Measurements from ENCODE around the gene GALNT9.

DNA sequence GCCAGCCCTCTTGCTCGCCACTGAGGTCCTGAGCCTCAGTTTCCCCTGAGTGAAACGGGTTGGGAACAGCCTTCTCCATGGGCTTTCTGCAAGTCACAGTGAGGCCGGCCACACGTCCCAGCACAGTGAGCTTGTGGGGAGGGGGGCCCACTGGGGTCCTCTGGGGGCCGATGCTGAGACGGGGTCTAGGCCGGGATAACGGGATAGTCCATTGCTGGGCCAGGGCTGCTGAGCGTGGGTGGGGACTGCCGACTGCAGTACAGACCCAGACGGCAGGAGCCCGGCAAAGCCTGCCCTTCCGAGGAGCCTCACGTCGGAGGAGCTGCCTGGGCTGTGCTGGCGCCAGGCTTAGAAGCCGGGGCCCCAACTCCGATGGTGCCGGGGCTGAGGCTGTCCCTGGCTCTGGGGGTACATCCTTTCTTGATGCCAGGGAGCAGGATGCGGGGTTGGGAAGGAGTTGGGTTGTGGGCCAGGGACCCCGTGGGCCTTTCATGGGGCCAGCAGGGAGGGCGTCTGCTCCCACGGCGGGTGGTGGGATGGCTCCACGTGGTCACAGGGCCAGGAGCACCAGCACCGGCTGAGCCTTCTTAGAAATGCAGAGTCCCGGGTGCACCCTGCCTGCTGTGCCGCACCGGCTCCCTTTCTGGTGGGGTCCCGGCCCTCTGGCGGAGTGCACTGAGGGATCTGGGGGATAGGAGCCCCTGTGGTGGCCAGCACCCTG is 160.9 kb downstream of the GALNT9 start:
- TF ChIP-seq POLR2AphosphoS5 (IDR thresholded peaks at IDR 0.05; ENCODE audit: low read depth, low read length) (no peak), EZH2phosphoT487 (IDR thresholded peaks at IDR 0.05; ENCODE audit: borderline replicate concordance) (no peak), ZNF274 (IDR thresholded peaks at IDR 0.05; ENCODE audit: low read depth, low read length) (no peak), RAD21 (IDR thresholded peaks at IDR 0.05; ENCODE audit: low read depth) (no peak), EGR1 (IDR thresholded peaks at IDR 0.05; ENCODE audit: low read depth) (no peak), POLR2A (IDR thresholded peaks at IDR 0.05; ENCODE audit: borderline replicate concordance, extremely low read depth, insufficient read depth, insufficient read length) (no peak), TCF7L2 (IDR thresholded peaks at IDR 0.05; ENCODE audit: borderline replicate concordance, extremely low read depth, insufficient read depth, insufficient read length) (no peak), JUND (IDR thresholded peaks at IDR 0.05) (no peak)
- TF ChIP-seq, protein P1, sequence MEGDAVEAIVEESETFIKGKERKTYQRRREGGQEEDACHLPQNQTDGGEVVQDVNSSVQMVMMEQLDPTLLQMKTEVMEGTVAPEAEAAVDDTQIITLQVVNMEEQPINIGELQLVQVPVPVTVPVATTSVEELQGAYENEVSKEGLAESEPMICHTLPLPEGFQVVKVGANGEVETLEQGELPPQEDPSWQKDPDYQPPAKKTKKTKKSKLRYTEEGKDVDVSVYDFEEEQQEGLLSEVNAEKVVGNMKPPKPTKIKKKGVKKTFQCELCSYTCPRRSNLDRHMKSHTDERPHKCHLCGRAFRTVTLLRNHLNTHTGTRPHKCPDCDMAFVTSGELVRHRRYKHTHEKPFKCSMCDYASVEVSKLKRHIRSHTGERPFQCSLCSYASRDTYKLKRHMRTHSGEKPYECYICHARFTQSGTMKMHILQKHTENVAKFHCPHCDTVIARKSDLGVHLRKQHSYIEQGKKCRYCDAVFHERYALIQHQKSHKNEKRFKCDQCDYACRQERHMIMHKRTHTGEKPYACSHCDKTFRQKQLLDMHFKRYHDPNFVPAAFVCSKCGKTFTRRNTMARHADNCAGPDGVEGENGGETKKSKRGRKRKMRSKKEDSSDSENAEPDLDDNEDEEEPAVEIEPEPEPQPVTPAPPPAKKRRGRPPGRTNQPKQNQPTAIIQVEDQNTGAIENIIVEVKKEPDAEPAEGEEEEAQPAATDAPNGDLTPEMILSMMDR (IDR thresholded peaks at IDR 0.05 in 2 of 3, conservative IDR thresholded peaks at IDR 0.05 in 1 of 3; ENCODE audit: borderline replicate concordance in 1 of 3, insufficient read depth in 1 of 3, low read depth in 2 of 3, low read length in 2 of 3), result no peak
- TF ChIP-seq, protein P2, sequence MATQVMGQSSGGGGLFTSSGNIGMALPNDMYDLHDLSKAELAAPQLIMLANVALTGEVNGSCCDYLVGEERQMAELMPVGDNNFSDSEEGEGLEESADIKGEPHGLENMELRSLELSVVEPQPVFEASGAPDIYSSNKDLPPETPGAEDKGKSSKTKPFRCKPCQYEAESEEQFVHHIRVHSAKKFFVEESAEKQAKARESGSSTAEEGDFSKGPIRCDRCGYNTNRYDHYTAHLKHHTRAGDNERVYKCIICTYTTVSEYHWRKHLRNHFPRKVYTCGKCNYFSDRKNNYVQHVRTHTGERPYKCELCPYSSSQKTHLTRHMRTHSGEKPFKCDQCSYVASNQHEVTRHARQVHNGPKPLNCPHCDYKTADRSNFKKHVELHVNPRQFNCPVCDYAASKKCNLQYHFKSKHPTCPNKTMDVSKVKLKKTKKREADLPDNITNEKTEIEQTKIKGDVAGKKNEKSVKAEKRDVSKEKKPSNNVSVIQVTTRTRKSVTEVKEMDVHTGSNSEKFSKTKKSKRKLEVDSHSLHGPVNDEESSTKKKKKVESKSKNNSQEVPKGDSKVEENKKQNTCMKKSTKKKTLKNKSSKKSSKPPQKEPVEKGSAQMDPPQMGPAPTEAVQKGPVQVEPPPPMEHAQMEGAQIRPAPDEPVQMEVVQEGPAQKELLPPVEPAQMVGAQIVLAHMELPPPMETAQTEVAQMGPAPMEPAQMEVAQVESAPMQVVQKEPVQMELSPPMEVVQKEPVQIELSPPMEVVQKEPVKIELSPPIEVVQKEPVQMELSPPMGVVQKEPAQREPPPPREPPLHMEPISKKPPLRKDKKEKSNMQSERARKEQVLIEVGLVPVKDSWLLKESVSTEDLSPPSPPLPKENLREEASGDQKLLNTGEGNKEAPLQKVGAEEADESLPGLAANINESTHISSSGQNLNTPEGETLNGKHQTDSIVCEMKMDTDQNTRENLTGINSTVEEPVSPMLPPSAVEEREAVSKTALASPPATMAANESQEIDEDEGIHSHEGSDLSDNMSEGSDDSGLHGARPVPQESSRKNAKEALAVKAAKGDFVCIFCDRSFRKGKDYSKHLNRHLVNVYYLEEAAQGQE (IDR thresholded peaks at IDR 0.05; ENCODE audit: low read depth), result no peak

All from HCT116 (cell line).